SK-N-SH treated with all-trans-retinoic acid at 6 μM for 48 hours (cell line): ENCODE data around the gene PKNOX2.

Source experiments
- ARNTL ChIP-seq: fragments of 450-650 bp; formaldehyde crosslinking; IDR thresholded peaks from 2 replicates; pipeline ENCODE4 v1.5.0; 2020; ENCODE audit warnings: low read depth, mild to moderate bottlenecking, moderate library complexity, borderline replicate concordance
- RARB ChIP-seq: fragments of 250-450 bp; sonication (Bioruptor Pico); IDR thresholded peaks from 2 replicates; pipeline ENCODE4 v1.8.0; 2021; ENCODE audit warnings: mild to moderate bottlenecking, moderate library complexity

GRCh38 chr11:125452125-125452470 lies 287.5 kb downstream of the PKNOX2 start:
- TF ChIP-seq ARNTL (no peak), RARB (no peak)
